K562 (cell line): ENCODE measurements around the gene KCNQ5.

Experiments
- GATAD2B ChIP-seq: fragments of 450-650 bp; IDR thresholded peaks from 2 replicates; pipeline ENCODE4 v1.6.1; 2017; ENCODE audit warnings: mild to moderate bottlenecking, borderline replicate concordance
- TF ChIP-seq, protein P1 (sequence below): sonication (generic); formaldehyde crosslinking; IDR thresholded peaks from 2 replicates; pipeline ENCODE4 v1.8.1; 2023; ENCODE audit warnings: mild to moderate bottlenecking, missing genetic modification reagents

GRCh38 chr6:72691249-72691648, 69.4 kb downstream of the KCNQ5 start:
- TF ChIP-seq, protein P1, sequence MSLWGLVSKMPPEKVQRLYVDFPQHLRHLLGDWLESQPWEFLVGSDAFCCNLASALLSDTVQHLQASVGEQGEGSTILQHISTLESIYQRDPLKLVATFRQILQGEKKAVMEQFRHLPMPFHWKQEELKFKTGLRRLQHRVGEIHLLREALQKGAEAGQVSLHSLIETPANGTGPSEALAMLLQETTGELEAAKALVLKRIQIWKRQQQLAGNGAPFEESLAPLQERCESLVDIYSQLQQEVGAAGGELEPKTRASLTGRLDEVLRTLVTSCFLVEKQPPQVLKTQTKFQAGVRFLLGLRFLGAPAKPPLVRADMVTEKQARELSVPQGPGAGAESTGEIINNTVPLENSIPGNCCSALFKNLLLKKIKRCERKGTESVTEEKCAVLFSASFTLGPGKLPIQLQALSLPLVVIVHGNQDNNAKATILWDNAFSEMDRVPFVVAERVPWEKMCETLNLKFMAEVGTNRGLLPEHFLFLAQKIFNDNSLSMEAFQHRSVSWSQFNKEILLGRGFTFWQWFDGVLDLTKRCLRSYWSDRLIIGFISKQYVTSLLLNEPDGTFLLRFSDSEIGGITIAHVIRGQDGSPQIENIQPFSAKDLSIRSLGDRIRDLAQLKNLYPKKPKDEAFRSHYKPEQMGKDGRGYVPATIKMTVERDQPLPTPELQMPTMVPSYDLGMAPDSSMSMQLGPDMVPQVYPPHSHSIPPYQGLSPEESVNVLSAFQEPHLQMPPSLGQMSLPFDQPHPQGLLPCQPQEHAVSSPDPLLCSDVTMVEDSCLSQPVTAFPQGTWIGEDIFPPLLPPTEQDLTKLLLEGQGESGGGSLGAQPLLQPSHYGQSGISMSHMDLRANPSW (CRISPR knock-in tag) = no peak
- no peak for TF ChIP-seq GATAD2B
